ENCODE data around the gene CTDNEP1.

CTDNEP1 gene

GRCh38 chr17:7280519-7281073 lies 29.1 kb upstream of the CTDNEP1 start:
- DNase-seq (ENCODE audit: low read depth, low spot score): peak; percentile 72
- peak overlapping the region; percentile 36 for H3K4me3 ChIP-seq (ENCODE audit: low read depth, low read length)
- TF ChIP-seq, protein P1, sequence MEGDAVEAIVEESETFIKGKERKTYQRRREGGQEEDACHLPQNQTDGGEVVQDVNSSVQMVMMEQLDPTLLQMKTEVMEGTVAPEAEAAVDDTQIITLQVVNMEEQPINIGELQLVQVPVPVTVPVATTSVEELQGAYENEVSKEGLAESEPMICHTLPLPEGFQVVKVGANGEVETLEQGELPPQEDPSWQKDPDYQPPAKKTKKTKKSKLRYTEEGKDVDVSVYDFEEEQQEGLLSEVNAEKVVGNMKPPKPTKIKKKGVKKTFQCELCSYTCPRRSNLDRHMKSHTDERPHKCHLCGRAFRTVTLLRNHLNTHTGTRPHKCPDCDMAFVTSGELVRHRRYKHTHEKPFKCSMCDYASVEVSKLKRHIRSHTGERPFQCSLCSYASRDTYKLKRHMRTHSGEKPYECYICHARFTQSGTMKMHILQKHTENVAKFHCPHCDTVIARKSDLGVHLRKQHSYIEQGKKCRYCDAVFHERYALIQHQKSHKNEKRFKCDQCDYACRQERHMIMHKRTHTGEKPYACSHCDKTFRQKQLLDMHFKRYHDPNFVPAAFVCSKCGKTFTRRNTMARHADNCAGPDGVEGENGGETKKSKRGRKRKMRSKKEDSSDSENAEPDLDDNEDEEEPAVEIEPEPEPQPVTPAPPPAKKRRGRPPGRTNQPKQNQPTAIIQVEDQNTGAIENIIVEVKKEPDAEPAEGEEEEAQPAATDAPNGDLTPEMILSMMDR (IDR thresholded peaks at IDR 0.05; ENCODE audit: low read depth, low read length): peak; percentile 95
- in situ Hi-C loops (cut with HindIII; ENCODE audit: low sequenced_read_pairs): no loop called here

DNA sequence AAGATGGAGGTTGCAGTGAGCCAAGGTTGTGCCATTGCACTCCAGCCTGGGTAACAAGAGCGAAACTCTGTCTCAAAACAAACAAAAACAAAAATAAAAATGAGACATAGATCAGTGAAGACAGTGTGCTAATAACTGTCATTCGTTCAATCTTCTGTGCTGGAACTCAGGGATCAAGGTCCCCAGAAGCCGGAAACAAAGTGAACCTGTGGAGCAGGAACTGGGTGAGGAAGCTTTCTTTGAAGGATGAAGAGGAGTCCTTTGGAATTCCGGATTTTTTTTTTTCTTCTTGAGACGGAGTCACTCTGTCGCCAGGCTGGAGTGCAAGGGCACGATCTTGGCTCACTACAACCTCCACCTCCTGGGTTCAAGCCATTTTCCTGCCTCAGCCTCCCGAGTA lies 27.9 kb upstream of the CTDNEP1 start:
- no peak overlapping the region for H3K4me3 ChIP-seq (ENCODE audit: low read depth, low read length)
- no peak for DNase-seq (ENCODE audit: low read depth, low spot score)
- TF ChIP-seq, protein P1 (IDR thresholded peaks at IDR 0.05; ENCODE audit: low read depth, low read length): no peak
- in situ Hi-C loops (cut with HindIII; ENCODE audit: low sequenced_read_pairs): no loop called here

GRCh38 chr17:7266784-7267183 lies 15.2 kb upstream of the CTDNEP1 start:
- H3K4me3 ChIP-seq (ENCODE audit: low read depth, low read length): no peak overlapping the region
- TF ChIP-seq, protein P1 (IDR thresholded peaks at IDR 0.05; ENCODE audit: low read depth, low read length): no peak
- in situ Hi-C loops (cut with HindIII; ENCODE audit: low sequenced_read_pairs): no loop called here
- no peak for DNase-seq (ENCODE audit: low read depth, low spot score)

DNA sequence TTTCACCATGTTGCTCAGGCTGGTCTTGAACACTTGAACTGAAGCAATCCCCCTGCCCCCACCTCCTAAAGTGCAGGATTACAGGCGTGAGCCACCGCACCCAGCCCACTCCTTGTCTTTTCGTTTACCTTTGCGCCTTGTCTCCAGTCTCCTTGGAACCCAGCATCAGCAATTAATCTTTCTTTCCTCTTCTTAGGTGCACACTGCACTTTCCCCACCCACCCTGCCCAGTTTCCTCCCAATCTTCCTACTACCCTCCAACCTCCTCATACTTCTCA lies 12.2 kb upstream of the CTDNEP1 start:
- in situ Hi-C loops (cut with HindIII; ENCODE audit: low sequenced_read_pairs): no loop called here
- TF ChIP-seq, protein P1 (IDR thresholded peaks at IDR 0.05; ENCODE audit: low read depth, low read length): no peak
- no peak for DNase-seq (ENCODE audit: low read depth, low spot score)
- H3K4me3 ChIP-seq (ENCODE audit: low read depth, low read length): no peak overlapping the region

DNA sequence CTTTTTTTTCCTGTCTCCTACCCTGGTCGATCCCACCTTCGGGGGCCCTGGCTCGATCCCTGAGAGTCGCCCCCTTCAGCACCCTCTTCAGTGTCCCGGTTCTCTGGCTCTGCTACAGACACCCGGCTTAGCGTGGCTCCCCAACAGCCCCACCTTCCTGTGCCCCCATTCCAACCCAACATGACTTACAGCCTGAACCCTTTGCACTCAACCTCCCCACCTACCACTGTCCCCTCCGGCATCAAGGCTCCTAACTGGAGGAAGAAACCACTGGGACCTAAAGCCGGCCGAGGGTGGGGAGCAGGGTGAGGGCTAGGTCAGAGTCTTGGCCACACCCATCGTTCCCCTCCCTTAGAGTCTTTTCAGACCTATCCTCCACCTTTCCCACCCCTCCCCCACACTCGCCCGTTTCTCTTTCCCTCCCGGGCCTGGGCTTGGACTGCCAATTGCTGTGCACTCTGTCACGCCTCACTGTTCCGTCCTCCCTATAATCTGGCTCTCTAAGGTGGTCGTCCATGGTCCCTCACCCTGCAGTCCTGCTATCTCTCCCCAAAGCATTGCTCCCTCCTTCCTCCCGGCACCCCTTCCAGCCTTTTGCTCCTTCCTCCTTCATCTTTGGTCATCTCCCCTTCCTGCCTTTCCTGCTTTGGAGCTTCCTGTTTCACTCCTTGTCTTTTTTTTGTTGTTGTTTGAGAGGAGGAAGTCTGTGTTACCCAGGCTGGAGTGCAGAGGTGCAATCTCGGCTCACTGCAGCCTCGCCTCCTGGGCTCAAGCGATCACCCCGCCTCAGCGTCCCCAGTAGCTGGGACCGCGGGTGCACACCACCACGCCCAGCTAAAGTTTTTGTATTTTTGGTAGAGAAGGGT lies 11.6 kb upstream of the CTDNEP1 start:
- no peak for DNase-seq (ENCODE audit: low read depth, low spot score)
- TF ChIP-seq, protein P1 (IDR thresholded peaks at IDR 0.05; ENCODE audit: low read depth, low read length): no peak
- no peak overlapping the region for H3K4me3 ChIP-seq (ENCODE audit: low read depth, low read length)
- in situ Hi-C loops (cut with HindIII; ENCODE audit: low sequenced_read_pairs): no loop called here

DNA sequence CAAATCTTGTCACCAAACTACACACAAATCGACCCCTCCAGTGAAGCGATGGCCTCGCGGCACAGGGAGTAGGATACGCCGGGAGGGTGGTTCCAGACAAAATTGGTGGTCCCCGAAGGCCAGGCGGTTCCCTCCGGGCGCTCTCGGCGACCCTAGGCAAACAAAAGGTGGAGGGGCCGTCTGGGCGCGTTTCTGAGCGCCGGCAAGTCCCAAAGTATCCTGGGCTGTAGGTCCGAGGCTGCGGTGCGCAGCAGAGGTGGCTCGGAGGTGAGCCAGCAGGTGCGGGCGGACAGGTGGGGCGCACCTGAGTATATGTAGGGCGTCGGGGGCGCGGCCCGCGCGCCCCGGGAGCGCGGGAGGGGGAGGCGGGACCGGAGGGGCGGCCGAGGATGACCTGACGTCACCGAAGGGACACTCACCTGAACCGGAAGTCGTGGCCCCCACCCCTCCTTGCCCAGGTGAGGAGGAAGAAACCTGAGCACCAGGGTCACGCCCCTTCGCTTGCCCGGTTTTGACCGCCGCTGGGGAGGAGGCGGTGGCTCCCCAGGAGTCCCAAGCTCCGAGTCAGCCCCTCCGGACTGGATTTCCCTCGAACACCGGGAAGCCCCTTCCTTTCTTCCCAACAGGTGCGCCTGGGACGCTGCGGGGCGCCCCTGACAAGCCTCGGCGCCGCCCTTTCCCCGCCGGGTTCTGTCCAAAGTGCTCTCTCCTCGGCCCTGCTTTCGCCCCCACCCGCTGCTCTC lies 10.8 kb upstream of the CTDNEP1 start, which contains the start of gene CLDN7:
Gene CLDN7 (minus strand): TSS at position 287 of the 743 bp plus-strand sequence. CDS start 435 bp downstream, outside the sequence.
- in situ Hi-C loops (cut with HindIII; ENCODE audit: low sequenced_read_pairs): no loop called here
- no peak for DNase-seq (ENCODE audit: low read depth, low spot score)
- TF ChIP-seq, protein P1 (IDR thresholded peaks at IDR 0.05; ENCODE audit: low read depth, low read length): no peak
- peak within 1 kb of the TSS; percentile 27 for H3K4me3 ChIP-seq (ENCODE audit: low read depth, low read length)

Measured in astrocyte of the spinal cord (primary cell).